HG03103 (cell line): Measurements from ENCODE around the gene MAL.

Experiments
- ATAC-seq: cut with Tn5 transposase; IDR thresholded peaks from one replicate; pipeline ENCODE4 v1.9.1; 2021; ENCODE audit warnings: low read depth; ENCODE audit not compliant: unreplicated experiment

Gene MAL

DNA sequence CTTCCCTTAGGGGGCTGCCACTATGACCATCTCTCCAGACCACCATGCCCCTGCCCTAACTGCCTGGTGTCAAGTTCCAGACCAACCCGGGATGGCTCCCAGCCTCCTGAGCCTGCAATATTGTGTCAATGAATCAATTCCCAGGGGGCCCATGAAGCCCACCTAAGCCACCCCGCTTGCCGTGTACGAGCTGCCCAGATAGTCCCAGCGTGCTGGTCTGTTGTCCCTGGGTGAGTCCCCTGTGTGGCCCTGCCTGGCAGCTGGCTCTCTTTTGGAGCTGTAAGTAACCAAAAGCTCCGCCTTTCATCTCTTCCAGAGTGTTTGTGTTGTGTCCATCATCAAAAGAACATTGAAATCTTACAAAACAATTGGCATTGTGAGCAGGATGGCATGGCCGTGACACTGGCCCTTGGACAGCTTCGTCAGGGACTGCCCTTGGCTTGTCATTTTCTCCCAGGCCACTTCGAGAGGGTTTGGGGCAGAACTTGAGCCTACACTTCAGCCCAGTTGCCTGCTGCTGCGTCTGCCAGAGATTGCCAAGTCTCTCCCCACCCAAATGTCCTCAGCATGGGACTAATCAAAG lies 11.3 kb upstream of the MAL start:
- ATAC-seq, result no peak

DNA sequence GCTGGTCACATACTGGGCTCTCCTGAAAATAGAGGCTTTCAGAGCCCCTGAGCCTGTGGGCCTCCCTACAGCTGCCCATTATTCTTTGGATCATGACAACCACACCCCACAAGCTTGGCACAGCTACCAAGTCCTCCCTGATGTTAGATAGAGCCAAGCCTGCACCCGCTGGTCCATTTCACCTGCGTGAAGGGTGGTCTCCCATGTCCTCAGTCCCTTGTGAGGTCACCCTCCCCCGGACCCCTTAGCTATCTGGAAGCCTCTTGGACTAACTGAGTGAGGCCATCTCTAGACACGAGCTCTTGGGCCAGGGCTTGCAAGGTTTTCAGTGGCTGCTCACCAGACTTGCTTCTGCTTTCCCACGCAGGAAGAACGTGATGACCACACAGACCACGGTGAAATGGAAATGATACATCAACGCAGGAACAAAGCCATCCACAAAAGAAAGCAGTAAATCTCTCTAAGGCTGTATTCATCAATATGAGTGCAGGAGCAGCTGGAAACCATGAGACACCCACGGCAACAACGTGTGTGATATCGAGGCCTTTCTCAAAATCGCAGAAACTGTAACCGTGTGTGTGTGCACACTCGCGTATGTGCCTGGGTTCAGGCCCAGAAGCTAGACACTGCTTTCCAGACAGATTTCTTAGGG lies 10.1 kb upstream of the MAL start:
- no peak for ATAC-seq

DNA sequence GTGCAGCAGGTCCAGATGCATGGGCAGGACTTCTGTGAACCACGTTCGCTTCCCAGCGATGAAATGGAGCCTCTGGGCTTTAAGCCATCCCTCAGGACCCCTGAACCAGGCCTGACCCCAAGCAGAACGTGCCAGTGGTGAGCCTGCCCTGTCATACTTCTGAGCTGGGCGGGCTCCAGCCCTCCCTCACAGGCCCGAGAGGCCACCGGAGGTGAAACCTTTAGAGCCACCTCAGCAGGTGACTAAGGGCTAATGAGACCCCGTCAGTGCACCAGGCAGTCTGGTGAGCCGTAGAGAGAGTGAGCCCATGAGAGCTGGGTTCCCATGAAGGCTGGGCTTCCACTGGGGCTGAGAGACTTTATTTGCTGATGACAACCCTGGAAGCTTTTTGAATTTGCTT lies 8.9 kb upstream of the MAL start:
- ATAC-seq, result no peak

DNA sequence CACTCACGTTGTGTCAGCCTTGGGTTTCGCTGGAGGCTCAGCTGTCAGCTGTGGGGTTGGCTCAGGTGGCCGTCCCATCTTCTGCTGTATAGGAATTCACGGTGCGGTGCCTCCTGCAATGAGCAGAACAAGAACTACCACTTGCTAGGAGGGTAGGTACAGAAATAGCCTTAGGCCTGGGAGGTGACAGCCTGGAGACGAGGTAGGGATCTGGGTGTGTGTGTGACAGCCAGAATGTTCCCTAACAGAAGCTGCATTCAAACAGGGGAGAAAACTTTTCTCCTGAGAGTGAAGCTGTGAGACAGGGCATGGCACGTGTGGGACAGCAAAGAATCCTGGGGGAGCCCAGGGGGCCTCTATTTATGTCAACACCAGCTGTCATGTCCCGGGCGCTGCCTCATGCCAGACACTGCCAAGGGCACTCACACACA lies 8.4 kb upstream of the MAL start:
- no peak for ATAC-seq

DNA sequence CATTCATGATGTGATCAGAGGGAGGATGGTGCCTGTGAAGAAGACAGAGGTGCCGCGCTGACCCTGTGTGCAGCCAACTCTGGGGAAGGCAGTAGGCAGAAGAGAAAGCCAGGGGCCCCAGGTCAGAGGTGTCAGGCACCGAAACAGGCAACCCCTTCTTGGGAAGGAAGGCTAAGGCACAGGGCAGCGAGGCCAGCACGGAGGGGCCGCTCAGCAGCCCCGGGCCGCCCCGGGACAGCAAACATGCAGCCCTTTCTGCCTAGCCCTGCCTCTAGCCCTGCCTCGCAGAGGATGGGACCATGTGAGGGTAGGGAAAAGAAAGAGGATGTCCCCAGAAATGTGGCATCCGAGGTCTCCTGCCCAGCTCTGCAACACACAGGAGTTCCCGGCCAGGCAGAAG lies 7.7 kb upstream of the MAL start:
- no peak for ATAC-seq

DNA sequence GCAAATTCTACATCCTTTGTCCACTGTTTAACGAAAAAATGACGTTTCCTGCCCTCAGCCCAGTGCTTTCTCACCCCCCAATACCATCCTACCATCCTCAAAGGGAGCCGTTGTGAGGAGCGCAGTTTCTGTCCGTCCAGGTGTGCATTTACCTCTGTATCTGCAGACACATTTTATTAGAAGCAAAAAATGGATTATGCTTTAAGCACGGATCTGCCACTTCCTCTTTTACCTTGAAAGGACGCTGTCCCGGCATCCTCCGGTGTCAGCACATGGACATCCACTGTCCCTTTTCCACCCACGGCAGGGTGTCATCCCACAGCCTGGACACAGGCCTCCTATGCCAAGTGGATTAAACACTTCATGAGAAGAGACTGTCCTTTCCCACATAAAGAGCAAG lies 7.2 kb upstream of the MAL start:
- no peak for ATAC-seq

DNA sequence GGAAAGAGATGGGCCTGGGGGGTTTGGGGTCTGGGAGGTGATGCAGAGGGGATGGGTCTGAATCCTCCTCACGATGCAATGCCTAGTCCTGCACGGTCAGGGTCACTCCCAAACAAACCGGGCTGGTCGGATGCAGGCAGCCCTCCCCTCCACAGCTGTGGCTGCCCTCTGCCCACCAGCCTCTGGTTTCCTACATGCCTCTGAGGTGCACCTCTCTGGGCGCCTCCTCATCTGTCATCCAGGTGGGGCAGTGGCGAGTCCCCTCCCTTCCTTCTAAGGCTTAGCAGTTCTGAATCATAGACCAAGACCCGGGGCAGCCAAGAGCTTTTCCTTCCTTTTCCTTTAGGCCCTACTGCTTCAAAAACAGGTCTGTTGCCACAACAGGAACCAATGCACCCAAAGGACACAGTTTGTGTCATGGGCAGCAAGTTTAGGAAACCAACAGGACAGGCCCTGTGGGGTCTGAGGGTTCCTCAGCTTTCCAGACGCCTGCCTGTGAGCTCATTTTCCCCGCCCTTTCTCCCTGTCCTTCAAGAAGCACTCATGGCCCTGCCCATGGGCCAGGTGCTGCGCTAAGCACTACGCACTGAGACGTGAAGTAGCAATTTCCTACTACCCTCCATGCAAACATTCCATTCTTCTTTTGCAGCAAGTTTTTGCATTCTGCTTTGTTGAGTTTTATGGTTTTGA lies 6.5 kb upstream of the MAL start:
- ATAC-seq, result no peak

DNA sequence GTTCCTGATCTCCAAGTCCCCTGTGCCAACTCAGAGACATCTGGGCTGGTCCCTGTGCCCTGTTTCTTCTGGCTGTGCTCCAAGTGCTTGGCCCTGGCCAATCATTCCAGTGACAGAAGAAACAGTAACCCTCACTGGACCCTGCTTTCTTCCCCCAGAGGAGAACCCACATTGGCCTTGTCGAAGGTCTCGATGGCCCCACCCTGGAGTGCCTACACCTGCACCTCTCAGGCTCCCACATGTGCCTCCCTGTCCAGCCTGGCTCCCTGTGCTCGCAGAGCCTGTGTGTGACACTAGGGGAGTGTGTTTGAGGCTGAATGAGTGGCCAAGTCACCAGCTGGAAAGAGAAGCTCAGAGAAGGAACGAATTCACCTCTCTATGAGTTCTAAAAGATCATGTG lies 5.9 kb upstream of the MAL start:
- no peak for ATAC-seq

DNA sequence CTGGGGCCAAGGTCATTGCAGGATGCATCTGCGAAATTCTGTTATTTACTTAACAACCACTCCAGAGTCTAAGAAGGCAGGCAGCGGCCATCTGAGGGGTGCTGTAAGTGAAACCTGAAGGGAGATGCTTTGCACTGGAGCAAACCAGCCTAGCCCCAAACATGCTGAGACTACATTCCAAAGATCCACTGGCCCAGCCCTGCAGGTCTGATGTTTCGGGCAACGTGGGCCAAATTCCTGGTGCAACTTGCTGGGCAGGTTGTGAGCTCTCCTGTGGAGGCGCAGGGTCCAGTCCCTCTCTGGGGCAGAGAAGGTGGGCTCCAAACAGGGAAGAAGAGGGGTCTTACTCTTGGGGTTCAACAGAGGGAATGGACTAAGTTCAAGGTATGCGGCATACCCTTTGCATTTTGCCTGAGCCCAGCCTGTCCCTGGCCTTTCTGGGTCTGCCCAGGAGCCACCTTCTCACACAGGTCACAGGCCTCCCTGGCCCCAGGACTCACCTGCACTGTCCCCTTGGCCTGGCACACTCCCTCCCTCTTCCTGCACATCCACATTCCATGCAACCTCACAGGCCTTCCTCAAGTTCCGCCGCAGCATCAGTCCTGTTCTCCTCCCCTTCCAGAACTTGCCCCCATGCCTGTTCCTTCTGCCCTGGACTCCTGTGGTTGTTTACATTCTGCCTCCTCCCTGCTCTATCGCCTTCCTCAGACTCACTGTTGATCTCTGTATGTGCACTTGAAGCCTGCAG lies 5.1 kb upstream of the MAL start:
- no peak for ATAC-seq

DNA sequence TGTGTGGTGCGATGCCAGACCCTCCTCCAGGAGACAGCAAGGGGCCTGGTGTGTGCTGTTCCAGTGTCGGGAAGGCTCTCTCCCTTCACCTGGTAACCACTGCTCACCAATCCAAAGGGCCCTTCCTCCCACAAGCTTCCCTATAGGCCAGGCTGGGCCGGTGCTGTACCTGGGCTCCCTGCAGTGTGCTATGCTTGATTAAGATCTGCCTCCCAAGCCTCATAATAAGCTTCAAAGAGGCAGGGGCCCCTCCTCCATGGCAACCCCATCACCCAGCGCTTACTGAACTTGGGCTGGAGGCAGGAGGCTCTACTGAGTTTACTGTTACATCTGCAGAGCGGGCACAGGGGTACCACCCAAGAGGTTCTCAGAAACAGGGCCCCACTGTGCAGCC lies 4.5 kb upstream of the MAL start:
- no peak for ATAC-seq

DNA sequence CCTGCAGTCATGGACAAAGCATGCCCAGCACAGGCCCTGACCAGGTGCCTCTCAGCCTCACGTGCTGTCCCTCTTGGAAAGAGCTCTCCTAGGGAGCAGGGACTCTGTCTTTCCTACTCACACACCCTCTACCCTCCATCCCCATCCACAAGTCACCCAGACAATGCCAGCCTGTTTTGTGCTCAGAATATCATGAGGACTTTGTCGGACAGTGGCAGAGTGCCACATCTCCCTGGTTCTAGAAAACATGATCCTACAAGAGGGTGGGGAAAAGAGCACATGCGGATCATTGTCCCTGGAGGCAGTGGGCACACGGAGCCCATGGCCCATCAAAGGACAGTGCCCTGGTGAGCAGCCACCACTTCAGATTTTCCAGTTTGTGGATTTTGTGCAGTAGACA lies 3.7 kb upstream of the MAL start:
- no peak for ATAC-seq

DNA sequence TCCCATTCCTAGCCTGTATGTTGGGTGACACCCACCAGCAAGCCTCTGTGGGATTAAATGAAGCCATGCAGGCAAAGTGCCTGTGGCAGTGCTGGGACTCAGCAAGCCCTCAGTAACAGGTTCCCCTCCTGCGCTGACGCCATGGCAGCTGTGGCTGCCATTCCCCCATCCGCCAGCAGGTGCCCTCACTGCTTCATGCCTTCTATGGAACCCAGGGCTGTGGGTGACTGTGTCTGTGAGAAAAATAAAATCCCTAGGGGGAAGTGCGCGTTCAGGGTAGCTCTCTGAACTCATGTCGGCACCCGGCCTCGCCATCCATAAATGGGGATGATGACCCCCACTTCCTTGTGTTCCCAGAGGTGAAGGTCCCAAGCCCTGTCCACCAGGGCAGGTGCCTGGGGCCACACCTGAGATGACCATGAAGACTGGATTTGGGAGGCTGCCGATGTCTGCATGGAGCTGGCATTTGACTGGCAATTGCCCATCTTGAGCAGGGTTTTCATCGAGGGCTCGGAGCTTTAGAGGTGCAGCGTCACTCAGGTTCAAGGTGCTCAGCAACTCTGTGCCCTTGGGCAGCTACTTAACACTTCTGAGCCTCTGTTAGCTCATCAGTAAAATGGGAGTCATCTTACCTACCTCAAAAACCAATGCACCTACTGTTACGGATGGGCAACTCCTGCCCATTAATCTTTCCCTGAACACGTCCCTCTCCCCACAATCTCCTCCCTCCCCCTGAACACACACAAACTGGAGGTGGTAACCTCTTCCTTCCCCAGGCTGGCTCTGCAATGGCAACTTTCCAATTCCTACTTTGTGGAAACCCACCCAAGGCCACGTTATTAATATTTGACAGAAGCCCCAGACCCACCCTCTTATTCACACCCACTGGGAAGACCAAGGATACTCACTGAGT lies 2.9 kb upstream of the MAL start:
- ATAC-seq, result peak; percentile 91

DNA sequence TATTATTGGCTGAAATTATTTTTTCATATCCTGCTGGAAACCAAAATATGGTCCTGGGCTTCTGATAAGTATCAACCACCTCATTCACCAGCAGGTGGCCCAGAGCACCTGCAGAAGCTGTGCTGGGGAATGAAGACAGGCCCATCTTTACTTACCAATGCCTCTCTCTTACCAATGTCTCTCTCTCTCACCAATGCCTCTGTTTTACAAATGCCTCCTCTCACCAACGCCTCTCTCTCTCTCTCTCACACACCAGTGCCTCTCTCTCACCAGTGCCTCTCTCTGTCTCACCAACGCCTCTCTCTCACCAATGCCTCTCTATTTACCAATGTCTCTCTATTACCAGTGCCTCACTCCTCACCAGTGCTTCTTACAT lies 2.3 kb upstream of the MAL start:
- ATAC-seq, result peak; percentile 44

DNA sequence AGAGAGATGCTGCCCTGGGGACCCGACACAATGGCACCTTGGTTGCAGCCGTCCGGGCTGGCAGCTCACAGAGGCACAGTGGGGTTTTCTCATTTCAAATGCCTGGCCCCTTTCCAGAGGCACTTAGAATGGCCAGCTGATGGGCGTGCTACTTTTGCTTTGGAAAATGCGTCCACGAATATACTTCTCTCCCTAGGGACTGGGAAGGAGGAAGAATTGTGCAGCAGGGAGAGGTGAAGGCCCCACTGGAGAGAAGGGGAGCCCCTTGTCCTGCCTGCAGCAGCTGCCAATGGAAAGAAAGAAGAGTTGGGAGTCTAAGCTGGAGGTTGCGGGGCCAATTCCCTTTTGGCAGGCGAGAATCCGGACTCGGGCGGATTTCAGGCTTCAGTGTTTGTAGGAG lies 1.1 kb upstream of the MAL start:
- ATAC-seq, result no peak

DNA sequence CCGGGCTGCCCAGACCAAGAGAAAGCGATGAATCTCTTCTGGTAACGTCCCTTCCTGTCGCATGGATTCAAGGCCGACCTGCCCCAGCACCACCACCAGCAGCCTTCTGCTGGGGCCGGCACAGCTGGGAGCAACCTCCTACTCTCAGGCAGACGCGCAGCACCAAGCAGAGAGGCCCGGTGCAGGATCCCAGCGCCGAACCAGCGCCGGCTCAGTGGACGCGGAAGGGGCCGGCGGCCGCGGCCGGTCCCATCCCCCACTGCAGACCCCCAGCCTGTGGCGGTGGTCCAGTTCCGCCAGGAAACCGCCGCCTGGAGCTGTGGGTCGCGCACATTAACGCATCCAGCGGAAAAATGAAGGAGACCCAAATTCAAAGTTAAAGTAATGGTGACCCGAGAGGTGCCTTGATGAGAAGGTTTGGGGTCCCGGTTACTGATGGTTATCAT lies 525 bp upstream of the MAL start:
- no peak for ATAC-seq

DNA sequence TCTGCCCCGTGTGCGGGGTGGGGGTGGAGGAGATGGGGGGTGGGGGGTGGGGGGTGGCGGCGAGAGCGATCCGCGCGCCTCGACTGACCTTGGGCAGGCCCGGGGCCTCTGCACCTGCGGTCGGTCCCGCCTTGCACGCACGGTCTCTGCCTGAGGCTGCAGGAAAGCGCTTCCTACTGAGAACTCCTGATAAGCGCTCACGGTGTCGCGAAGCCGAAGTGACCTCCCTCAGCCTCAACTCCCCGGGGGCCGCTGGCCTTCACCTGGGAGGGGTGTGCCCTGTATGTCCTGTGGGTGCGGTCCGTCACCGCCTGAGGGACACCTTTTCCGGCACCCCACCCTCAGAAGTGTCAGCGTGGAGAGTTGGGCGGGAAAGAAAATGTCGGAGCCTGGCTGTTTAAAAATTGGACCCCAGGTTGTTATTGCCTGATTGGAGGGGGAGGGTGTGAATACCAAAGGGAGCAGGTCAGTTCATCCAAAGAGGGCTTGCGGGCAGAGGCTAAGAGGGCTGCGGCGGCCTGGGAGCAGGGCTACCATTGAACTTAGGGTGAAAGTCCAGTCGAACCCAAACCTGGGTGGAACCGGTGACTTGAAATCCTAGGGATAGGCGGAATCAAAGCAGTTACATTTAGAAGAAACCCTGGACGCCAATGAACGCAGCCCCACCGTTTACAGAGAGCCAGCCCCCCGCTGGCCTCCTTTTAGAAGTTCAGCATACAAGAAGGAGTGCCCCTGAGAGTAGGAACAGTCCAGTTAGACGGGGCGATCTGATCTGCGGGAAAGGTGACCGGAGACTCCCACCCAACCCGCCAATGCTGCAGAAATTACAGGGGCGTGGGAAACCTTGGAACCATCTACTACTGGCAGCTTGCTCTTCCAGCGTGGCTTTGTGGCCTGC lies 1.2 kb downstream of the MAL start:
- no peak for ATAC-seq

DNA sequence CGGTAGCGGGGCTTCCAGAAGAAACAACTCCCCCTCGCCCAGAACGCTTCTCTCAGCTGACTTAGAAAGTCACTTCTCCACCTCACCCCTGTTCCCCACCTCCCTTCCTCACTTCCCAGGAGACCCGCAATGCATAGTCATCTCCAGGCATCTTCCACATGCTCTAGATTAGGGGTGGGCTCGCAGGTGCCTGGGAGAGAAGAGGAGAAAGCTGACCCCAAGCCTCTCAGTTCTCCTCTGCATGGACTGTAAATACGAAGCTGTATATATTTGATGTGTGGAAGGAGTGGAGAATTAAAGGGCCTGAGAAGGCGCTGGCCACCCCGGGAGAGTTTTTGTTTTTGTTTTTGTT lies 1.8 kb downstream of the MAL start:
- no peak for ATAC-seq

DNA sequence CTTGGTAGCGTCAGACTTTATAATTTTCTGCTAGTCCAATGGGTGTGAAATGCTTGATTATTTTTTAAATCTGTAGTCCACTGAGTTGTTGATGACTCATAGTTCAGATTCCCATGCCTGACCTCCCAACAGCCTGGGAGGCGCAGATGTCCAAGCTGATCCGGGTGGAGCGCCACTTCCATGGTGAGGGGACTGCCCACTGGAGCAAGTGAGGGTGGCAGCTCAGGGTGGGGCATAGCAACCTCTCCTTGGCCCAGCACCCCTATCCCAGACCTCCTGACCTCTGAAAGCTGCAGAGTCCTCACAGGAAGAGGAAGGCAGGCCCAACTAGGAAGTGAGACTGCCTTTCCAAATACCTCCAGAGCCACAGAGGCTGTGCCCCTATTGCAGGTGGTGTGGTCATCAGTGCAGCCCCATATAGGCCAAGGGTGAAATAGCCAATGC lies 4.4 kb downstream of the MAL start:
- no peak for ATAC-seq

DNA sequence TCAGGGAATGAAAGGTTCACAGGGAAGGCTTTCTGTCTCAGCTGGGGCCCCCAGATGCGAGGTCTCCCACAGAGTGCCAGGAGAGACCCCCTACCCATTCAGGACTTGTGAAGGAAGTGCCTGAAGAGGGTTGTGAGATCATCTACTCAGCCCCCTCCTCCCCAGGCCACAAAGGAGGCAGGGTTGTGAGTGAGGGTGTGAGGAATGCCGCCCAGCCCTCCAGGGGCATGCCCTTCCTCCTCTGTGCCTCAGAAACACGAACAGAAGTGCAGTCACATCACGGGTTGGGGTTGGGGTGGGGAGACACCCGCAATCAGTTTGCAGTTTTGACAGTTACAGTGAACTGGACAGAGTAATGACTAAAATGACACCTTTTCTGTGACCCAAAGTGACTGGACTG lies 5.0 kb downstream of the MAL start:
- ATAC-seq, result no peak
